Glutamatergic neuron (in vitro differentiated cells): ENCODE data around the gene TLDC2. TPM values are rescaled to one million over a fixed set of nuclear protein-coding genes. Genes with fewer than 3 reads are reported as not detected.
A peak's percentile ranks its signal among the peaks of the same experiment; 100 is the strongest.

Experiments used
- DNase-seq: peaks from one replicate; pipeline ENCODE4 v3.0.0; 2022
- H3K27ac Mint-ChIP-seq: one replicate; pipeline ENCODE4 v1.8.0; 2020; ENCODE audit warnings: mild to moderate bottlenecking, mixed read lengths, inconsistent platforms; ENCODE audit not compliant: unreplicated experiment
- H3K27me3 Mint-ChIP-seq: one replicate; pipeline ENCODE4 v1.8.0; 2020; ENCODE audit warnings: mild to moderate bottlenecking, moderate library complexity, mixed read lengths, inconsistent platforms; ENCODE audit not compliant: unreplicated experiment
- H3K36me3 Mint-ChIP-seq: one replicate; pipeline ENCODE4 v1.8.0; 2020; ENCODE audit warnings: mild to moderate bottlenecking, mixed read lengths, inconsistent platforms; ENCODE audit not compliant: unreplicated experiment
- H3K4me1 Mint-ChIP-seq: one replicate; pipeline ENCODE4 v1.8.0; 2020; ENCODE audit warnings: mild to moderate bottlenecking, low read depth, mixed read lengths, inconsistent platforms; ENCODE audit not compliant: unreplicated experiment
- H3K4me3 Mint-ChIP-seq: one replicate; pipeline ENCODE4 v1.8.0; 2020; ENCODE audit warnings: mild to moderate bottlenecking, mixed read lengths, inconsistent platforms; ENCODE audit not compliant: unreplicated experiment
- H3K9me3 Mint-ChIP-seq: one replicate; pipeline ENCODE4 v1.8.0; 2020; ENCODE audit warnings: mild to moderate bottlenecking, moderate library complexity, mixed read lengths, inconsistent platforms; ENCODE audit not compliant: unreplicated experiment
- total RNA-seq: library from RNA; stranded (reverse); fragmentation: NEBNext Ultra II Directional; extraction: Animal tissue kit (Norgen Biotek cat#: 25700); gene quantifications from one replicate; pipeline ENCODE4 v1.2.1, GENCODE V29; 2021; ENCODE audit not compliant: unreplicated experiment
- TF ChIP-seq, protein P1 (sequence below): fragments of 200-600 bp; sonication (generic); IDR thresholded peaks from one replicate; pipeline ENCODE4 v1.5.0; 2021; ENCODE audit not compliant: partially characterized antibody, unreplicated experiment

The TLDC2 gene
- total RNA-seq, 1 donor from 2014 or later: not detected

DNA sequence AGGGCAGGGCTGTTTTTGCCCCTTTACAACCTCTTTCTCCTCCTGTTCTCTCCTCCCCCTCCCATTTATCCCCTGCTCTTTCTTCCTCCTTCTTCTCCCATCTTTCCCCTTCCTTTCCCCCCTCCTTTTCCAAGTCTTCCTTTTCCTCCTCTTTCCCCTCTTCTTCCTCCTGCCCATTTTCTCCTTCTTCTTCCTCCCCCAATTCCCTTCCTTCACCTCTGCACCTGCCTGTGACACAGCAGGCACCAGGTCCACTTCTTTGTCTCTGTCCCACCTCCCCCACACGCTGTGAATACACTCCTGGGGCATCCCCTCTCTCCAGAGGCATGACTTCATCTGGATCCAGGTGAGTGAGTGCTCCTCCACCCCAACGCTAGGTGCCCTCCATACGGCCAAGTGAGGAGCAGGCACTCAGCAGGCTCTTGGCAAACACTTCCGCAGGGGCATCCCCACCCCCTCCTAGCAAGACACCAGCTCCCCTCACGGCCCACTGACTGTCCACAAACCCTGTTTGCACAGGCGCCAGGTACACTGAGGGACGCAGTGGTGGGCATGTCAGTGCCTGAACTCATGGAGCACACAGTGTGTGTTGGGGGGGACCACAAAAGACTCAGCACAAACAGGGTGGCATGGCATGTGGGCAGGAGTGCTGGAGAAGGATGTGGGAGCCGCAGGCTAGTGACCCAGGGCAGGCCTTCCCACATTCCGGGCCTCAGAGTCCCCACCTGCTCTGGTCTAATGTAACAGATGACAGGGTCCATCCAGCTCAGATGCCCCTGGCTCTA is 10.7 kb upstream of the TLDC2 start:
- peaks cover 9% of the 10 kb centered on the region for H3K4me1 Mint-ChIP-seq
- peaks cover 18% of the 10 kb centered on the region for H3K27me3 Mint-ChIP-seq
- DNase-seq: no peak
- TF ChIP-seq, protein P1, sequence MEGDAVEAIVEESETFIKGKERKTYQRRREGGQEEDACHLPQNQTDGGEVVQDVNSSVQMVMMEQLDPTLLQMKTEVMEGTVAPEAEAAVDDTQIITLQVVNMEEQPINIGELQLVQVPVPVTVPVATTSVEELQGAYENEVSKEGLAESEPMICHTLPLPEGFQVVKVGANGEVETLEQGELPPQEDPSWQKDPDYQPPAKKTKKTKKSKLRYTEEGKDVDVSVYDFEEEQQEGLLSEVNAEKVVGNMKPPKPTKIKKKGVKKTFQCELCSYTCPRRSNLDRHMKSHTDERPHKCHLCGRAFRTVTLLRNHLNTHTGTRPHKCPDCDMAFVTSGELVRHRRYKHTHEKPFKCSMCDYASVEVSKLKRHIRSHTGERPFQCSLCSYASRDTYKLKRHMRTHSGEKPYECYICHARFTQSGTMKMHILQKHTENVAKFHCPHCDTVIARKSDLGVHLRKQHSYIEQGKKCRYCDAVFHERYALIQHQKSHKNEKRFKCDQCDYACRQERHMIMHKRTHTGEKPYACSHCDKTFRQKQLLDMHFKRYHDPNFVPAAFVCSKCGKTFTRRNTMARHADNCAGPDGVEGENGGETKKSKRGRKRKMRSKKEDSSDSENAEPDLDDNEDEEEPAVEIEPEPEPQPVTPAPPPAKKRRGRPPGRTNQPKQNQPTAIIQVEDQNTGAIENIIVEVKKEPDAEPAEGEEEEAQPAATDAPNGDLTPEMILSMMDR: no peak
- H3K36me3 Mint-ChIP-seq: no peaks in the 10 kb centered on the region
- no peak overlapping the region for H3K27ac Mint-ChIP-seq
- H3K4me3 Mint-ChIP-seq: peak overlapping the region; percentile 42
- H3K9me3 Mint-ChIP-seq: peaks cover 8% of the 10 kb centered on the region

DNA sequence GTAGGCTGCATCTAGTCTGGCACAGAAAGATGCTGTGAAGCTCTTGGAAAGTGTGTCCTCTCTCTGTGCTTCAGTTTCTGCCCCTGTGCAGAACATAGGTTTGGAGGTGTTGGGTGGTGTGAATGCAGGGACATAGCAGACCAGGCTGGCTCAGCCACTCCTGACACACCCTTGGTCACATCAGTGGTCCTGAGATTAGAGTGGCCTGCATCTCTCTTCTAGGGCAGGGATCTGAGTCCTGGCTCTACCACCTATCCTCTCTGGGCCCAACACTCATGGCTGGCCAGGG is 10.1 kb upstream of the TLDC2 start:
- TF ChIP-seq, protein P1: no peak
- Mint-ChIP-seq H3K36me3 (no peaks in the 10 kb centered on the region), H3K27ac (no peak overlapping the region), H3K4me1 (peaks cover 4% of the 10 kb centered on the region), H3K27me3 (peaks cover 18% of the 10 kb centered on the region), H3K9me3 (peaks cover 8% of the 10 kb centered on the region), H3K4me3 (no peak overlapping the region)
- no peak for DNase-seq

DNA sequence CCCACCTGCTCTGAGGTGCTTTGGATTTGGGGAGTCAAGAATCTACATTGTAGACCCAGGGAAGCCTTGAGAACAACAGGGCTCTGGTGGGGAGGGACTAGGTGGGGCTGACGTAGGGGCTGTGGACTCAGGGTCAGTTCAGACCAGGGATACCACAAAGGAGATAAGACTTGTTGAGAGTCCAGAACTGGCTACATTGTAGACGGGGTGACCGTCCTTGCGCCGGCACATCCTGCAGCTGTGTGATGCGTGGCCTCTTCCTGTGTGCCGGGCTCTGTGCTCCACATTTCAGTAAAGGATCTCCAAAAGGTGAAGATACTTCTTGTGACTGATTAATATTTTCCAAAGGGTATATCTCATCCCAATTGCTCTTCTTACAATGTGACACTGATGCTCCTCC is 9.8 kb upstream of the TLDC2 start:
- Mint-ChIP-seq H3K4me3 (no peak overlapping the region), H3K36me3 (no peaks in the 10 kb centered on the region), H3K4me1 (peaks cover 2% of the 10 kb centered on the region), H3K27ac (peak overlapping the region; percentile 8), H3K9me3 (peaks cover 6% of the 10 kb centered on the region), H3K27me3 (peaks cover 17% of the 10 kb centered on the region)
- DNase-seq: no peak
- TF ChIP-seq, protein P1: no peak

DNA sequence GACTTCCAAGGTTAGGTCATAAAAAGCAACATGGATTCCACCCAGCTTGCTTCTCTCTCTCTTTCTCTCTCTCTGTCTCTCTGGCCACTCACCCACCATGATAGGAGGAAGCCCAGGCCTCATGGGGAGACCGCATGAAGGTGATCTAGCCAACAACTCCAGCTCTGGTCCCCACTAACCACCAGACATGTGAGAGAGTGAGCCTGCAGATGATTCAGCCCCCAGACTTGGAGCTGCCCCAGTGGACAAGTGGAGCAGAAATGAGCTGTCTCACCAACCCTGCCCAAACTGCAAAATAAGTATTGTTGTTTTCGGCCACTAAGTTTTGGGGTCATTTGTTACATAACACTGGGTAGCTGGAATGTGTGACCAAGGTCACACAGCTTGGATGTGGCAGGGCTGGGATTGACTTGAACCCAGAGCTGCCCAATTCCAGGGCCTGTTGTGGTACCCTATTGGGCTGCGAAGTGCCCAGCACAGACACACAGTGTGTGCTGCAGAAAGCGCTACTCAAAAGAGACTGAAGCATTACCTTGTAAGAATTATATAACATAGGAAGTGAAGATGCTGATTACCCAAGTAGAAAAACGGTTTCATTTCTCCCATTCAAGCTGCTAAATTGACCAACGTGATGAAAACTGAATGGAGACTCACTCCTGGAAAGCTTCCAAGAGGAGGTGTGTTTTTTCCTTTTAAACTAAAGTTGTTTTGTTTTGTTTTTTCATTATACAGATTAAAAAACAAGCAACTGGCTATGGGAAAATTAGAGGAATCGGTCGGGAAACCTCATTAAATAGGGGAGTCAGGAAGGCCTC is 9.1 kb upstream of the TLDC2 start:
- TF ChIP-seq, protein P1: no peak
- Mint-ChIP-seq H3K4me1 (no peaks in the 10 kb centered on the region), H3K36me3 (no peaks in the 10 kb centered on the region), H3K27me3 (peaks cover 13% of the 10 kb centered on the region), H3K4me3 (no peak overlapping the region), H3K9me3 (peaks cover 4% of the 10 kb centered on the region), H3K27ac (no peak overlapping the region)
- DNase-seq: no peak
